DMS 273 (cell line): ENCODE results near the gene UAP1.

Experiments
- DNase-seq: peaks from one replicate; lab custom pipeline; 2025; ENCODE audit not compliant: unreplicated experiment; lab: John Stamatoyannopoulos, UW

UAP1 gene

DNA sequence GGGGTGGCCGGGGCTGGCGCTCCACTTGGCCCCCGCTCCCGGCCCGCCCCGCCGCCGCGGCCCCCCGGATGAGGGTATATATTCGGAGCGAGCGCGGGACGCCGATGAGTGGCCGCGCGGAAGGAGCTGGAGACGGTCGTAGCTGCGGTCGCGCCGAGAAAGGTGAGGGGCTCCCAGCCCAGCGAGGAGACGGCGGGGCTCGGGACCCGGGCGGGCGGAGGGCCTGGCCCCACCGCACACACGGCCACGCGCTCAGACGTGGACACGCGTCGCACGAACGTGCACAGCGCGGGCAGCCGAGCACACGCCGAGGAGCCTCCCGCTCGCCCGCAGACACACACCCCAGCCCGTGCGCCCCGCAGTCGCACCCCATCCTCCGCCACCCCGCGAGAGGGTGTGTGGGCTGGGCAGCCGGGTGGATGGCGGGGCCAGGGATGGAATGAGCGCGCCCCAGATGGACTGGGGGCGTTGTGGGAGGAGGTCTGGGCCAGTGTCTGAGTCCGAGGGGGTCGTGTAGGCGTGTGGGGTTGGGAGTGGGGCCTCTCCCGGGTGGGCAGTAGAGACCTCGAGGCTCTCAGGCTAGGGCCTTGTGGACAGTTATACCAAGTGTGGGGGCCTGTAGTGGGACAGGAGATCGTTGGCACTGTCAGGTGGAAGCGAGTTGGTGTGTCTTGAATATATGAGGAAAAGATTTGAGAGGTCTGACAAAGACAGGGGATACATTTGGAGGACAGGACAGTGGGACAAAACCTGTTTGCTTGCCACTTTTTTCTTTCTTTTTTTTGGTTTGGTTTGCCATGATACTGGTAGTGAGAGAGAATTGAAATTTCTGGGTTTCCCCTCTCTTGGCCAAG lies at the start of gene UAP1:
Gene UAP1, plus strand, starts transcription at position 107 of the 854 bp plus-strand sequence. CDS start 4,347 bp downstream, outside the sequence.
- no peak for DNase-seq

DNA sequence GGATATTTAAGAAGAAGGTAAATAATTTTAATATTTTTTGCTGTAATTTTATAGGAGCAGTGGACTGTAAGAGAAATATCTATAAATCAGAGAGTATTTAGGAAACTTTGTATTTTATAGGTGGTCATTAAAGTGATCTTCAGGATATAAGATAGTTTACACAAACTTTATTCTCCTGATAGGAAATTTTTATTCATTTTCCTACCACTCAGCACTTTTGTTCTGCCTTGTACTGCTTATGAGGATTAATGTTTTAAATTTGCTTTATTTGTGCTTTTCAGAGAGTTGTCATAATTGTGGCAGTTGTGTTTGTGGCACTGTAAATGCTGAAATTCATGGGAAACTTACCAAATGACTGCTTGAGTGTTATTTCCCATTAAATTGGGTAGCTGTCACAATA lies 34.2 kb upstream of the UAP1 start:
- no peak for DNase-seq

DNA sequence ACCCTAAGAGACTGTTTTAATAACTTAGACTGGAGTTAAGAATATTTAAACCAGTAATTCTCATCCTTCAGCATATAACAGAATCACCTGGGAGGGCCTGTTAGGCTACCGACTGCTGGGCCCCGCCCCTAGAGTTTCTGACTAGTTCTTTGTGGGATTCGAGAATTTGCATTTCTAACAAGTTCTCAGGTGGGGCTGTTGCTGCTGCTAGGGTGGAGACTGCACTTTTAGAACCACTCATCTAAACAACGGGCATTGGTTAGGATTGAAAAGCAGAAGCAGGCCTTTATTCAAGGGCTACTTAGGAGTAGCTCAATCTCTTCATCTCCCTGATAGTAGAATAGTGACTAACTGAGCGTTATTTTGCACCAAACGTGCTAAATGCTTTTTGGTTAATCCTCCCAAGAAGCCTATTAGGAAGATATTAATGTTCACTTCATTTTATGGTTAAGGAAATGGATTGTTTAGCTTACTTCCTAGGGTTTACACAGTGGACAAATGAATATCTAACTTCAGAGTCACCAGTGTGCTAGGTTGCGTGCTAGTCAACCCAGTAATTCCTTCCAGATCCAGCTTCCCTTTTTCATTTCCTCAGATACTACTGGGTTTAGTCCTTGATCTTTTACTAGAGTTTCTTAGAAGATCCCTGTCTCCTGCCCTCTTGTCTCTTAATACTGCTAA lies 31.1 kb upstream of the UAP1 start:
- no peak for DNase-seq

GRCh38 chr1:162530988-162531319 lies 30.6 kb upstream of the UAP1 start:
- no peak for DNase-seq

GRCh38 chr1:162535501-162535900 lies 26.0 kb upstream of the UAP1 start:
- DNase-seq: no peak

DNA sequence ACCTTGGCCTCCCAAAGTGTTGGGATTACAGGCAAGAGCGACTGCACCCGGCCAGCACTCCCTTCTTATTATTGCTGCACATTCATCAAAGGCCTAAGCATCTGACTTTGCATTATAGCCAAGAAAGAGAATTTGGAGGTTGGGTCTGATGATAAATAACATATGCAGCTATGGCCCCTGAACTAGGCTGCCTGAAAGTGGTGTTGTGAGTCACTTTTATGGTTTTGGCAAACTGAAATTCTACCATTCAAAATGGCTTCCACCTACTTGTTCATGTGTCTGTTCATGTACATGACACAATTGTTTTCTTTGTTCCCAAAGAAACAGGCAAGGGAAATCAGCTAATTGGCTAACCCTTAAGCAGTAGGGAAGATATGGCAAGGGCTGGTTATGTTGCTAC lies 25.0 kb upstream of the UAP1 start:
- no peak for DNase-seq

GRCh38 chr1:162537216-162537615 lies 24.3 kb upstream of the UAP1 start:
- no peak for DNase-seq

GRCh38 chr1:162538815-162539431 lies 22.6 kb upstream of the UAP1 start:
- DNase-seq: no peak

- no peak for DNase-seq
Observed at GRCh38 chr1:162541619-162542141, 19.8 kb upstream of the UAP1 start.

DNA sequence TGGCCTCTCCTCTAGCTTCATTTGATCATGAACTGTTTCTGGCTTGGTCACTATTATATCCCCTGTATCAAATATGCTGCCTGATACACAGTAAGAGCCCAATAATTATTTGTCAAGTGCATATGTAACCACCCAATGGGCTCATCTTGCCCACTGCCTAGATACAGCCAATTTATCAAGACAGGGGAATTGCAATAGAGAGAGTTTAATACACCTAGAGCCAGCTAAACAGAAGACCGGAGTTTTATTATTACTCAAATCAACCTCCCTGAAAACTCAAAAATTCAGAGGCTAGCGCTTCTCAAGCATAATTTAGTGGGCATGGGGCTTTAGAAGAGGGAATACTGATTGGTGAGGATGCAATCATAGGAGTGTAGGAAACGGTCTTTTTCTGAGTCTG lies 18.3 kb upstream of the UAP1 start:
- DNase-seq: no peak

GRCh38 chr1:162548170-162548569 lies 13.4 kb upstream of the UAP1 start:
- DNase-seq: no peak

DNA sequence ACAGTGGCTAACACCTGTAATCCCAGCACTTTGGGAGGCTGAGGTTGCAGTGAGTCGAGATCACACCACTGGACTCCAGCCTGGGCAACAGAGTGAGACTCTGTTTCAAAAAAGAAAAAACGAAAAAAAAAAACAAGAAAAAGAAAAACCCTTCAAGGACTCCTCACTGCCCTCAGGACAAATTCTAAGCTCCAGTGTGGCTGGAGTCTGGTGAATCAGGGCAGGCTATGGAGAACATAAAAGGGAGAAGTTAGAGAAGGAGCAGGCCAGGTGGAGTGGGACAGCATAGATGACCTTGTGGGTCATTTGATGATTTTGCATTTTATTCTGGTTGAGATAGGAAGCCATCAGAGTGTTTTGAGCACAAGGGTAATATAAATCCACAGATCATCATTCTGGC lies 12.5 kb upstream of the UAP1 start:
- no peak for DNase-seq

GRCh38 chr1:162550925-162551324 lies 10.6 kb upstream of the UAP1 start:
- DNase-seq: peak; percentile 23

- no peak for DNase-seq
Observed at GRCh38 chr1:162551969-162552683, 9.4 kb upstream of the UAP1 start.

DNA sequence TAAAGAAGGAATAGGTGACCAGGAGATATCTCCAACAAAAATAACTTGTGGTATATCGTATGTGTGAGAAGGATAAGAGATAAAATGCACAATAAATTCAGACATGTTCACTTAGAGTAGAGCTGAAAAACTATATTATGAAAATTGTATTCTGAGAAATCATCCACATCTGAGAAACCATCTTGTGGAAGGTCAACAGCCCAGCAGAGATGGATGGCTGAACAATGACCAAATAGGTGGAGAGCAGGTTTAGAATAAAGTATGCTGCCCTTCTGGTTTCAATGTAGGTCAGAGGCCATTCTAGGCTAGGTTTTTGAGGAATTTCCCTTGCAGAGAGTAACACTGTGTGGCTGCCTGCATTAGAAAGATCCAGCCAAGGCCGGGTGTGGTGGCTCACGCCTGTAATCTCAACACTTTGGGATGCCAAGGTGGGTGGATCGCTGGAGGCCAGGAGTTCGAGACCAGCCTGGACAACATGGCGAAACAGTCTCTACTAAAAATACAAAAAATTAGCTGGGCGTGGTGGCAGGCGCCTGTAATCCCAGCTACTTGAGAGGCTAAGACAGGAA lies 8.8 kb upstream of the UAP1 start:
- no peak for DNase-seq

GRCh38 chr1:162554258-162554657 lies 7.3 kb upstream of the UAP1 start:
- DNase-seq: no peak

DNA sequence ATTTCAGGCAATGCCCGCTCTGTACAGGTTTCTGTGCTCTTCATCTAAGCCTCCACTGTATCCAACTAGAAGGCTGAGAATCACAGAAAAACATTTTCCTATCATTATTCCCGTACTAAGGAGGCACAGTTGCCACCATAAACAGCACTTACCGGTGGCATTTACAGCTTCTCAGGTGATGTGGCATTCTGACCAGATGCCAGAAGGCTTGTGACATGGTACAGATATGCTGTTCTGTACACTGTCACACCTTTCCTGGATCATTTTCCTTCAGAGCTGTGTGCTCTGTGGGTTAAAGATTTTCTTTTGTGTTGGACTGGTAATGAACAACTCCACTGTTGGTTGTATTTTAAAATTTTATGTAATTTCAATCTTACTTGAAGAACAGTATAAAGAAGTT lies 4.0 kb upstream of the UAP1 start:
- no peak for DNase-seq

DNA sequence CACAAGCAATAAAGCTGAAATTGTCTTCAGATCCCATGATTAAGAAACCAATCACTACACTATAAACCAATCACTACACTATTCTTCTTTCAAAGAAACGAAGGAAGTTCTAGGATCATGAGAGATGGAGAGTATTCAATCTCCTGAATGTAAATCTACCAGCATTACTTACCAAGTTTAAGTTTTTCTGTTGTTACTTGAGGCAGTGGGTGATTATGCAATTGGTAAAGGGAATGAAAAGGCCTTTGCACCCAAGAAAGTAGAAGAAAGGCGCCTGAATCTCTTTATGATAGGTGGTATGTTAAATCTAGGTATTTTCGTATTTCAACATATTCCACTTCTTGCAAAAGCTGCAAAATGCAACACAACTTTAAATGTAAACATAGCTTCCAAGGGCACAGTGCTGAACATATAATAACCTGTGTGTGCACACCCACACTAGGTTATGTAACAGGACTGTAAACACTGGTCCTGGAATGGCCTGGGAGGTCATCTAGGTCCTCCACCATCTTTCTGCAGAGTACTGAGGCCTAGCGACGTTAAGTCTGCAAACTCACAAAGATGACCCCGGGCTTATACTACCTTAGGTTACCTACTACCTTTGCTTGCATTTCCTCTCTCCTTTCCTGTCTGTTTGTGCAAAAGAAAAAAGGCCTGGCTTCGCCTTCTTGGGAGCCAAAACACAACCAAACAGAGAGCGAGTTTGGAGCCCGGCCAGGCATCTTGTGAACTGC lies 1.1 kb upstream of the UAP1 start:
- DNase-seq: no peak

DNA sequence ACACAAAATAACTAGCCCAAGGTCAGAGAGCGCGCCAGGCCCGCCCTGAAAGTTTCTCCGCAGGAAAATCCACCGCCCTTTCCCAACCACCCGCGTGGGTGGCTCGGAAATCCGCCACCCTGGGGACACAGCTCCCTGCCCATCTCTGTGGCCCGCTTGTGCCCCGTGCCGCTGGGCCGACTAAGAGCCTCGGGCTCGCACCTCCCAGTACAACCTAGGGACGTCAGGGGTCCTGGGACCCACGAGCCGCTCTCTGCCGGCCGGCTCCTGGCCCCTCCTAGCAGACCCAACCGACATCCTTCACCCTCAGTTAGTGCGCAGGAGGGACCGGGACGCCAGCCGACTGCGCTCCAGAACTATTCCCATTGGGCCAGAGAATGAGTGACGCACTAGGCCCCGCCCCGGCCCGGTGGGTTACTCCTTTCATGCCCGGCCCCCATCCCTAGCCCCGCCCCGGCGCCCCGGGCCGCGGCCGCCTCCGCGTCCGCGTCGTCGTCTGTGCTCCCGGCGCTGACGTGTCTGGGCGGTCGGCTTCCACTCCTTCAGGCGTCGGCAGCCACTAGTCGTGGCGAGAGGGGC lies 396 bp upstream of the UAP1 start:
- peak; percentile 99 for DNase-seq

GRCh38 chr1:162562470-162562828 lies 927 bp downstream of the UAP1 start:
- peak; percentile 66 for DNase-seq
